H1 (cell line): Measurements from ENCODE around the gene SMLR1. TPM values are rescaled to one million over a fixed set of nuclear protein-coding genes. Genes with fewer than 3 reads are reported as not detected.

ENCODE experiments used
- CTCF ChIA-PET: fragments of 300-600 bp; sonication (Branson Sonifier 250); formaldehyde crosslinking; loops from one replicate; lab custom pipeline; 2021; ENCODE audit not compliant: partially characterized antibody; lab: Charles Lee
- POLR2A ChIA-PET: fragments of 300-600 bp; sonication (Branson Sonifier 250); formaldehyde crosslinking; loops from one replicate; lab custom pipeline; 2021; ENCODE audit warnings: inconsistent platforms; ENCODE audit not compliant: partially characterized antibody; lab: Charles Lee
- DNase-seq, 2 experiments: peaks; one replicate each; pipeline versions ENCODE4 v3.0.0 to v3.0.0-alpha.2; 2010 to 2022; ENCODE audit warnings: low spot score in 2 of 2, low read depth in 1 of 2, mixed read lengths in 1 of 2
- FAIRE-seq: peaks from 2 replicates; lab custom pipeline; 2011; peaks lifted over from hg19 to GRCh38; lab: Jason Lieb, UNC
- H2AFZ ChIP-seq: 2 replicates; pipeline ENCODE4 v1.8.1; 2012; ENCODE audit warnings: low read length, inconsistent platforms
- H2AK5ac ChIP-seq: 2 replicates; pipeline ENCODE4 v1.6.1; 2013; ENCODE audit warnings: low read depth, low read length
- H2BK120ac ChIP-seq: replicated peaks from 2 replicates; pipeline ENCODE3; 2013; ENCODE audit warnings: low read depth, low read length, inconsistent platforms
- H2BK12ac ChIP-seq: 2 replicates; pipeline ENCODE4 v1.6.1; 2013; ENCODE audit warnings: low read depth, low read length
- H2BK15ac ChIP-seq: 2 replicates; pipeline ENCODE4 v1.6.1; 2013; ENCODE audit warnings: low read length
- H2BK20ac ChIP-seq: 2 replicates; pipeline ENCODE4 v1.6.1; 2013; ENCODE audit warnings: low read length
- H2BK5ac ChIP-seq: 2 replicates; pipeline ENCODE4 v1.6.1; 2013; ENCODE audit warnings: low read depth, low read length
- H3K14ac ChIP-seq: 2 replicates; pipeline ENCODE4 v1.6.1; 2013; ENCODE audit warnings: inconsistent platforms; ENCODE audit not compliant: insufficient read length
- H3K18ac ChIP-seq: 2 replicates; pipeline ENCODE4 v1.6.1; 2013; ENCODE audit warnings: low read length; ENCODE audit errors: extremely low read depth
- H3K23ac ChIP-seq: 2 replicates; pipeline ENCODE4 v1.6.1; 2013; ENCODE audit warnings: inconsistent platforms; ENCODE audit not compliant: insufficient read length
- H3K23me2 ChIP-seq: 2 replicates; pipeline ENCODE4 v1.6.1; 2013; ENCODE audit warnings: low read depth, low read length
- H3K27ac ChIP-seq: 2 replicates; pipeline ENCODE4 v1.6.1; 2011; ENCODE audit warnings: low read depth, low read length, inconsistent platforms
- H3K27me3 ChIP-seq, 4 experiments: replicated peaks in 1 of 4; 1 replicate in 1 of 4; 2 replicates in 3 of 4; pipeline versions ENCODE4 v1.6.1 to v1.8.1; 2011 to 2013; ENCODE audit warnings: low read length in 3 of 4, mild to moderate bottlenecking in 3 of 4, inconsistent platforms in 2 of 4, mixed read lengths in 2 of 4, moderate library complexity in 1 of 4; ENCODE audit not compliant: control insufficient read depth in 3 of 4, insufficient read depth in 3 of 4; ENCODE audit errors: extremely low read depth in 1 of 4
- H3K36me3 ChIP-seq, 4 experiments: 2 replicates each; pipeline versions ENCODE4 v1.6.1 to v1.8.1; 2011 to 2013; ENCODE audit warnings: mild to moderate bottlenecking in 4 of 4, low read length in 3 of 4, moderate library complexity in 2 of 4, control low read depth in 1 of 4, inconsistent platforms in 1 of 4; ENCODE audit not compliant: insufficient read depth in 4 of 4, control insufficient read depth in 2 of 4
- H3K4ac ChIP-seq: replicated peaks from 2 replicates; pipeline ENCODE3; 2013; ENCODE audit warnings: low read length, low read depth, mixed read lengths, inconsistent platforms; ENCODE audit not compliant: insufficient read length
- H3K4me1 ChIP-seq, 4 experiments: replicated peaks in 1 of 4; 1 replicate in 1 of 4; 2 replicates in 3 of 4; pipeline versions ENCODE4 v1.6.1 to v1.8.1; 2011 to 2013; ENCODE audit warnings: low read length in 3 of 4, inconsistent platforms in 2 of 4, mixed read lengths in 1 of 4; ENCODE audit not compliant: insufficient read depth in 4 of 4, control insufficient read depth in 3 of 4
- H3K4me2 ChIP-seq, 2 experiments: 2 replicates each; pipeline versions ENCODE4 v1.6.1 to v1.8.1; 2011 to 2013; ENCODE audit warnings: low read depth in 2 of 2, low read length in 2 of 2, control low read depth in 1 of 2, inconsistent platforms in 1 of 2, mild to moderate bottlenecking in 1 of 2; ENCODE audit not compliant: insufficient read depth in 1 of 2
- H3K4me3 ChIP-seq, 4 experiments: fragments of 200-600, 300-600 bp in 1 of 4; sonication (generic), shearing (Covaris generic), sonication (Bioruptor Twin) in 1 of 4; 2 replicates each; pipeline versions ENCODE4 v1.5.1 to v1.8.1; 2011 to 2016; ENCODE audit warnings: low read length in 4 of 4, low read depth in 3 of 4, control low read depth in 2 of 4, inconsistent platforms in 2 of 4, mild to moderate bottlenecking in 2 of 4, mixed read lengths in 1 of 4, moderate library complexity in 1 of 4; ENCODE audit not compliant: insufficient read depth in 2 of 4; ENCODE audit errors: extremely low read depth in 1 of 4
- H3K56ac ChIP-seq: replicated peaks from 2 replicates; pipeline ENCODE3; 2013; ENCODE audit warnings: low read depth, mild to moderate bottlenecking, mixed read lengths, low read length, inconsistent platforms; ENCODE audit not compliant: insufficient read length
- H3K79me1 ChIP-seq: 2 replicates; pipeline ENCODE4 v1.6.1; 2013; ENCODE audit warnings: low read depth, low read length, control low read depth
- H3K79me2 ChIP-seq, 2 experiments: 2 replicates each; pipeline versions ENCODE4 v1.6.1 to v1.8.1; 2012 to 2013; ENCODE audit warnings: low read length in 2 of 2, mild to moderate bottlenecking in 2 of 2, inconsistent platforms in 1 of 2; ENCODE audit not compliant: insufficient read depth in 2 of 2, control insufficient read depth in 1 of 2
- H3K9ac ChIP-seq, 4 experiments: replicated peaks in 1 of 4; 1 replicate in 1 of 4; 2 replicates in 3 of 4; pipeline versions ENCODE4 v1.6.1 to v1.8.1; 2011 to 2013; ENCODE audit warnings: low read depth in 3 of 4, low read length in 3 of 4, control low read depth in 2 of 4, mild to moderate bottlenecking in 2 of 4, moderate library complexity in 2 of 4, inconsistent platforms in 1 of 4; ENCODE audit errors: extremely low read depth in 1 of 4
- H3K9me3 ChIP-seq, 2 experiments: 2 replicates each; pipeline versions ENCODE4 v1.6.1 to v1.8.1; 2012 to 2013; ENCODE audit warnings: mild to moderate bottlenecking in 2 of 2, moderate library complexity in 2 of 2, control low read depth in 1 of 2, inconsistent platforms in 1 of 2, low read depth in 1 of 2, low read length in 1 of 2, mixed read lengths in 1 of 2; ENCODE audit not compliant: insufficient read depth in 2 of 2
- H4K20me1 ChIP-seq, 2 experiments: replicated peaks in 1 of 2; 2 replicates each; pipeline versions ENCODE3 to v1.8.1; 2011 to 2013; ENCODE audit warnings: inconsistent platforms in 2 of 2, low read length in 2 of 2, mild to moderate bottlenecking in 1 of 2; ENCODE audit not compliant: insufficient read depth in 2 of 2, control insufficient read depth in 1 of 2
- H4K5ac ChIP-seq: 2 replicates; pipeline ENCODE4 v1.6.1; 2013; ENCODE audit warnings: low read length, low read depth, mixed read lengths, inconsistent platforms; ENCODE audit not compliant: insufficient read length
- H4K8ac ChIP-seq: 2 replicates; pipeline ENCODE4 v1.8.0; 2013; ENCODE audit warnings: mild to moderate bottlenecking, moderate library complexity, low read length, inconsistent platforms; ENCODE audit not compliant: insufficient read depth; ENCODE audit errors: extremely low read depth
- H4K91ac ChIP-seq: replicated peaks from 2 replicates; pipeline ENCODE3; 2013; ENCODE audit warnings: low read length, mixed read lengths, inconsistent platforms; ENCODE audit not compliant: insufficient read length
- ATF3 ChIP-seq: IDR thresholded peaks from 2 replicates; pipeline ENCODE4 v1.6.1; 2011; ENCODE audit warnings: low read depth, mild to moderate bottlenecking, low read length; ENCODE audit not compliant: insufficient read depth
- RFX5 ChIP-seq: IDR thresholded peaks from 2 replicates; pipeline ENCODE4 v1.6.1; 2011; ENCODE audit warnings: low read depth, low read length, improper control_type of control experiment, borderline replicate concordance
- SP1 ChIP-seq: IDR thresholded peaks from 2 replicates; pipeline ENCODE4 v1.6.1; 2011; ENCODE audit warnings: low read depth, low read length
- TAF7 ChIP-seq: optimal IDR thresholded peaks from 2 replicates; pipeline ENCODE3; 2011; ENCODE audit warnings: low read depth, mild to moderate bottlenecking, inconsistent platforms, low read length, moderate library complexity, borderline replicate concordance
- WGBS, 2 experiments: shearing (Covaris generic) in 1 of 2; methylation state at CpG; one replicate each; pipeline versions ENCODE4 v1.1.6 to v1.1.7; 2013 to 2015; ENCODE audit warnings: low lambda C conversion rate in 2 of 2, mixed read lengths in 2 of 2, inconsistent platforms in 1 of 2, low coverage in 1 of 2, missing lambda C conversion rate in 1 of 2; ENCODE audit not compliant: insufficient replicate concordance in 2 of 2, insufficient coverage in 1 of 2, insufficient read length in 1 of 2; ENCODE audit errors: extremely low coverage in 1 of 2, missing lambda C conversion rate in 1 of 2; 5-methylcytosine and 5-hydroxymethylcytosine counted together
- polyA plus RNA-seq, 7 experiments: library from polyadenylated mRNA; depleted of rRNA in 3 of 7; stranded (reverse) in 5 of 7; unstranded in 2 of 7; fragments of >200 nt in 5 of 7; fragments of 200-250 nt in 2 of 7; gene quantifications; 1 replicate in 5 of 7; 2 replicates in 1 of 7; 4 replicates in 1 of 7; pipeline versions ENCODE4 v1.2.1 to v1.2.3, GENCODE V29; 2011 to 2013; ENCODE audit warnings: missing spikeins in 2 of 7, mixed read lengths in 2 of 7
- total RNA-seq: library from RNA; stranded (reverse); fragmentation: NEBNext Ultra II Directional; extraction: Animal tissue kit (Norgen Biotek cat#: 25700); gene quantifications from 2 replicates; pipeline ENCODE4 v1.2.1, GENCODE V29; 2021

SMLR1 gene
- total and polyA plus RNA-seq, 2 of the 8 experiments (the other 6 are each of a cell fraction or from before 2014, with no cell fraction given), result not detected

- no peak overlapping the region for H2AFZ ChIP-seq
- H3K9ac ChIP-seq, result no peak overlapping the region
- no peak overlapping the region for H3K27ac ChIP-seq
- no peak overlapping the region for H4K91ac ChIP-seq
- FAIRE-seq (no peak), DNase-seq (no peak)
- H2BK5ac ChIP-seq, result no peak overlapping the region
- 86% methylated on average over 4 of the region's 4 CpGs; no CpG with 5 or more reads in 1 of the 2 experiments for WGBS, 2 experiments
- H3K36me3 ChIP-seq, result peaks cover 0 to 3% (median 0%) of the 10 kb centered on the region in 4 experiments; a peak in 1 of 8 replicates
- H3K23ac ChIP-seq, result no peak overlapping the region
- no peak overlapping the region for H3K4me3 ChIP-seq
- H3K18ac ChIP-seq, result no peak overlapping the region
- no peak overlapping the region for H4K5ac ChIP-seq
- H3K4me2 ChIP-seq, result no peak overlapping the region
- no peaks in the 10 kb centered on the region for H4K20me1 ChIP-seq
- H3K4ac ChIP-seq, result no peak overlapping the region
- H3K27me3 ChIP-seq, result peaks cover 0 to 1% (median 0%) of the 10 kb centered on the region in 4 experiments; a peak in 1 of 7 replicates
- no peak overlapping the region for H2BK12ac ChIP-seq
- no peaks in the 10 kb centered on the region for H3K9me3 ChIP-seq
- H3K14ac ChIP-seq, result no peak overlapping the region
- H2AK5ac ChIP-seq, result no peak overlapping the region
- H3K23me2 ChIP-seq, result no peaks in the 10 kb centered on the region
- no peaks in the 10 kb centered on the region for H3K79me1 ChIP-seq
- POLR2A ChIA-PET, result interaction anchor here (1.2 kb wide), 1 partner anchor 15 kb away, joined by 3 read pairs; no protein-coding TSS in a partner anchor
- H3K4me1 ChIP-seq, result no peaks in the 10 kb centered on the region; a peak in 1 of 7 replicates
- H2BK15ac ChIP-seq, result no peak overlapping the region
- no peak overlapping the region for H3K56ac ChIP-seq
- no peaks in the 10 kb centered on the region for H3K79me2 ChIP-seq
- no peak overlapping the region for H4K8ac ChIP-seq
- H2BK120ac ChIP-seq, result no peak overlapping the region
- H2BK20ac ChIP-seq, result no peak overlapping the region
- CTCF ChIA-PET, result interaction anchor here (1.8 to 3.1 kb wide), 2 partner anchors 9 to 22 kb away, joined by 5 to 21 read pairs; no protein-coding TSS in a partner anchor
- no peak for TF ChIP-seq ATF3
- TF ChIP-seq TAF7, result no peak
- no peak for TF ChIP-seq SP1
- no peak for TF ChIP-seq RFX5
Measured at GRCh38 chr6:130863415-130864230, 36.4 kb downstream of the SMLR1 start.
